Fibroblast of lung (primary cell): Measurements from ENCODE around the gene ARL9.

Experiments used
- EZH2 ChIP-seq: IDR thresholded peaks from 2 replicates; pipeline ENCODE4 v1.5.1; 2012; ENCODE audit warnings: low read length, control low read depth, mild to moderate bottlenecking; ENCODE audit errors: missing control alignments
- TF ChIP-seq, protein P1 (sequence below), 2 donors: IDR thresholded peaks in 1 of 2; conservative IDR thresholded peaks in 1 of 2; 1 replicate in 1 of 2; 2 replicates in 1 of 2; pipeline ENCODE4 v1.5.1; 2011 to 2012; ENCODE audit warnings: low read length in 2 of 2, control low read depth in 1 of 2, inconsistent platforms in 1 of 2, low read depth in 1 of 2, mild to moderate bottlenecking in 1 of 2

DNA sequence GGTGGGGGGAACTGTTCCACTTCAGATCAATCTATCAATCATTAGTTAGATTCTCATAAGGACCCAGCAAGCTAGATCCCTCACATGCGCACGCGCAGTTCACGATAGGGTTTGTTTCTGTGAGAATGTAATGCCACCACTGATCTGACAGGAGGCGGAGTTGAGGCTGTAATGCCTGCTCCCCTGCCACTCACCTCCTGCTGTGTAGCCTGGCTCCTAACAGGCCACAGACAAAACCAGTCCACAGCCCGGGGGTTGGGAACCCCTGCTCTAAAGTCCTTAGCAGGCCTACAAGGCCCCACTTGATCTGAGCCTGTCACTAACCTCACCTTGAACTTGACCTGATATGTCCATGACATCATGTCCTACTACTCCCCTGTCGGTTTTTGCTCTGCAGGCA lies 30.3 kb downstream of the ARL9 start:
- TF ChIP-seq, protein P1, sequence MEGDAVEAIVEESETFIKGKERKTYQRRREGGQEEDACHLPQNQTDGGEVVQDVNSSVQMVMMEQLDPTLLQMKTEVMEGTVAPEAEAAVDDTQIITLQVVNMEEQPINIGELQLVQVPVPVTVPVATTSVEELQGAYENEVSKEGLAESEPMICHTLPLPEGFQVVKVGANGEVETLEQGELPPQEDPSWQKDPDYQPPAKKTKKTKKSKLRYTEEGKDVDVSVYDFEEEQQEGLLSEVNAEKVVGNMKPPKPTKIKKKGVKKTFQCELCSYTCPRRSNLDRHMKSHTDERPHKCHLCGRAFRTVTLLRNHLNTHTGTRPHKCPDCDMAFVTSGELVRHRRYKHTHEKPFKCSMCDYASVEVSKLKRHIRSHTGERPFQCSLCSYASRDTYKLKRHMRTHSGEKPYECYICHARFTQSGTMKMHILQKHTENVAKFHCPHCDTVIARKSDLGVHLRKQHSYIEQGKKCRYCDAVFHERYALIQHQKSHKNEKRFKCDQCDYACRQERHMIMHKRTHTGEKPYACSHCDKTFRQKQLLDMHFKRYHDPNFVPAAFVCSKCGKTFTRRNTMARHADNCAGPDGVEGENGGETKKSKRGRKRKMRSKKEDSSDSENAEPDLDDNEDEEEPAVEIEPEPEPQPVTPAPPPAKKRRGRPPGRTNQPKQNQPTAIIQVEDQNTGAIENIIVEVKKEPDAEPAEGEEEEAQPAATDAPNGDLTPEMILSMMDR (conservative IDR thresholded peaks at IDR 0.05 in 1 of 2, IDR thresholded peaks at IDR 0.05 in 1 of 2; ENCODE audit: low read depth in 1 of 2, low read length in 2 of 2): no peak
- TF ChIP-seq EZH2: no peak
